Measurements from ENCODE around the gene PDXK.
A peak's percentile ranks its signal among the peaks of the same experiment; 100 is the strongest.
"Not testable (repeated sequence)": the region's sequence is repeated elsewhere in the genome, so short reads cannot be mapped to it uniquely, and the experiment has no call there.

Gene PDXK

GRCh38 chr21:43718872-43719747 is at the start of gene PDXK:
Gene PDXK, plus strand, starts transcription at chr21:43719129. Its CDS starts 166 bp downstream, at chr21:43719295.
- TF ChIP-seq CTCF (conservative IDR thresholded peaks at IDR 0.05; ENCODE audit: control insufficient read depth, insufficient read depth, low read depth, low read length): no peak
- DNase-seq (ENCODE audit: low read depth): peak; percentile 64
- peak within 1 kb of the TSS; percentile 86 for H3K4me3 ChIP-seq (ENCODE audit: control insufficient read depth, low read depth, low read length)

DNA sequence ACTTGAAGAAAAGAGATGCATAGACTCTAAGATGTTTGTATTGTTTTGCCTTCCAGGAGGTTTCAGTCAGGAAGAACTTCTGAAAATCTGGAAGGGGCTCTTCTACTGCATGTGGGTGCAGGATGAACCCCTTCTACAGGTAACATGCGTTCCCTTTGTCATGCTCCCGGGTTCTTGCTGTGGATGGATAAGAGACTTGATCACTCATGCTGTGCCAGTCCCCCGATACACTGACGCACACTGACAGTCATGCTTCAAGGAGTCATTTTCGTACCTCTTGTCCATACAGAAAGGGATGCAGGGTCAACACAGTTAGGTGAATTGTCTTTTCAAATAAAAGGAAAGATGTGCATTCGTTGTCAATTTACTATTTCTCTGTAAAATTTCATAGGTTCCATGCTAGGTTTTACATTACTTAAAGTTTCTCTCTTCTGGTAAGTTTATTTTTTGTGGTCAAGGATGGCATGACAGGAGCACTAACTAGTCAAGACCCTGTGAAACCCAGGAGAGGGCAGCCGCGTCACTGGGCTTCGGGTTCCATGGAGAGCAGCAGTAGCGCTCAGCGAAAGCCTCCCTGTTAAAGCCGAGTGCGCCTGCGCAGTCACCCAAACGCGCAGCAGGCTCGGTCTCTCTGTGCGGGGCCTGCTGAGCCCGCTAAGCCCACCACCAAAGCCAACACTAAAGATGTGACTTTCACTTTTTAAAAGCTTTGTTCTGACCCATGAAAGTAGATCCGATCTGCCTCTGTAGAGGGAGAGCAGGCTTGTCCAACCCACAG is 48.9 kb upstream of the PDXK start:
- no peak overlapping the region for H3K4me3 ChIP-seq (ENCODE audit: control insufficient read depth, low read depth, low read length)
- no peak for DNase-seq (ENCODE audit: low read depth)
- no peak for TF ChIP-seq CTCF (conservative IDR thresholded peaks at IDR 0.05; ENCODE audit: control insufficient read depth, insufficient read depth, low read depth, low read length)

DNA sequence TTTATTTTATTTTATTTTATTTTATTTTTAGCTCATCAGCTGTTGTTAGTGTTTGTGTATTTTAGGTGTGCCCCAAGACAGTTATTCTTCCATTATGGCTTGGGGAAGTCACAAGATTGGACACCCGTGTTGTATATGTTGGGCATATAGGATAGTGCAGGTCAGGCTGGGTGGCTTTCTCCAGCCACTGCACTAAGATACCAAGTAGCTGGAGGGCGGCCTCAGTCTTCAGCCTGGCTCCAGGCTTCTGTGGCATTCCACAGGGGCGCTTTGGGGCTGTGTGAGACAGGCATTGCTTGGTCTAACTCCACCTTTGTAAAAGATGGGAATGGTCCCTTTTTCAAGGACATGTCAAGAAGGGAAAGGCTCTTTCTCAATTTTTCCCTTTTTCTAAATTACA is 43.1 kb upstream of the PDXK start:
- H3K4me3 ChIP-seq (ENCODE audit: control insufficient read depth, low read depth, low read length): no peak overlapping the region
- TF ChIP-seq CTCF (conservative IDR thresholded peaks at IDR 0.05; ENCODE audit: control insufficient read depth, insufficient read depth, low read depth, low read length): no peak
- DNase-seq (ENCODE audit: low read depth): no peak

GRCh38 chr21:43676391-43676790 is 42.5 kb upstream of the PDXK start:
- no peak for DNase-seq (ENCODE audit: low read depth)

GRCh38 chr21:43679951-43680350 is 39.0 kb upstream of the PDXK start:
- TF ChIP-seq CTCF (conservative IDR thresholded peaks at IDR 0.05; ENCODE audit: control insufficient read depth, insufficient read depth, low read depth, low read length): no peak
- no peak overlapping the region for H3K4me3 ChIP-seq (ENCODE audit: control insufficient read depth, low read depth, low read length)
- no peak for DNase-seq (ENCODE audit: low read depth)

More at GRCh38 chr21:43676391-43676790, 42.5 kb upstream of the PDXK start:
- no peak overlapping the region for H3K4me3 ChIP-seq (ENCODE audit: control insufficient read depth, low read depth, low read length)
- no peak for TF ChIP-seq CTCF (conservative IDR thresholded peaks at IDR 0.05; ENCODE audit: control insufficient read depth, insufficient read depth, low read depth, low read length)

DNA sequence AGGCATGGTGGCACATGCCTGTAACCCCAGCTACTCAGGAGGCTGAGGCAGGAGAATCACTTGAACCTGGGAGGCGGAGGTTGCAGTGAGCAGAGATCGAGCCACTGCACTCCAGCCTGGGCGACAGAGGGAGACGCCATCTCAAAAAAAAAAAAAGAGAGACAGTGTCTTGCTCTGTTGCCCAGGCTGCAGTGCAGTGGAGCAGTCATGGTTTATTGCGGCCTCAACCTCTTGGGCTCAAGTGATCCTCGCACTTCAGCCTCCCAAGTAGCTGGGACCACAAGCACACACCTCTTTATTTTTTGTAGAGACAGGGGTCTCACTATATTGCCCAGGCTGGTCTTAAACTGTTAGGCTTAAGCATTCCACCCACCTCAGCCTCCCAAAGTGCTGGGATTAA is 38.5 kb upstream of the PDXK start:
- not testable (repeated sequence) for H3K4me3 ChIP-seq (ENCODE audit: control insufficient read depth, low read depth, low read length); DNase-seq (ENCODE audit: low read depth)

- DNase-seq (ENCODE audit: low read depth): no peak
- no peak overlapping the region for H3K4me3 ChIP-seq (ENCODE audit: control insufficient read depth, low read depth, low read length)
- TF ChIP-seq CTCF (conservative IDR thresholded peaks at IDR 0.05; ENCODE audit: control insufficient read depth, insufficient read depth, low read depth, low read length): no peak
Measured at GRCh38 chr21:43681650-43682049, 37.3 kb upstream of the PDXK start.
